DMS79 treated with DMSO at 0.1 percent for 48 hours (cell line): ENCODE measurements around the gene SLC18A2.
"Not testable (repeated sequence)": the region's sequence is repeated elsewhere in the genome, so short reads cannot be mapped to it uniquely, and the experiment has no call there.

Experiments used
- DNase-seq: peaks from one replicate; lab custom pipeline; 2025; lab: John Stamatoyannopoulos, UW

The SLC18A2 gene

GRCh38 chr10:117262903-117263293 lies 22.0 kb downstream of the SLC18A2 start:
- no peak for DNase-seq

- no peak for DNase-seq
These were observed 23.9 kb downstream of the SLC18A2 start for GRCh38 chr10:117264782-117265181.

- no peak for DNase-seq
These were observed 25.5 kb downstream of the SLC18A2 start for GRCh38 chr10:117266400-117266799.

GRCh38 chr10:117266812-117267211 lies 25.9 kb downstream of the SLC18A2 start:
- no peak for DNase-seq

GRCh38 chr10:117268258-117268657 lies 27.3 kb downstream of the SLC18A2 start:
- DNase-seq: no peak

- no peak for DNase-seq
These were observed 28.0 kb downstream of the SLC18A2 start for GRCh38 chr10:117268907-117269306.

GRCh38 chr10:117271427-117271826 lies 30.5 kb downstream of the SLC18A2 start:
- DNase-seq: no peak

- DNase-seq: no peak
These were observed 31.5 kb downstream of the SLC18A2 start for GRCh38 chr10:117272195-117273076.

- no peak for DNase-seq
These were observed 33.1 kb downstream of the SLC18A2 start for GRCh38 chr10:117273980-117274379.

- DNase-seq: no peak
These were observed 33.6 kb downstream of the SLC18A2 start for GRCh38 chr10:117274509-117274908.

GRCh38 chr10:117275121-117275520 lies 34.2 kb downstream of the SLC18A2 start:
- no peak for DNase-seq

- no peak for DNase-seq
These were observed 36.8 kb downstream of the SLC18A2 start for GRCh38 chr10:117277675-117278074.

GRCh38 chr10:117284716-117285494 lies 44.0 kb downstream of the SLC18A2 start:
- no peak for DNase-seq

- not testable (repeated sequence) for DNase-seq
These were observed 50.0 kb downstream of the SLC18A2 start for GRCh38 chr10:117290872-117291271.

- no peak for DNase-seq
These were observed 53.2 kb downstream of the SLC18A2 start for GRCh38 chr10:117294039-117294645.

- no peak for DNase-seq
These were observed 53.8 kb downstream of the SLC18A2 start for GRCh38 chr10:117294735-117295134.

GRCh38 chr10:117298219-117298618 lies 57.3 kb downstream of the SLC18A2 start:
- no peak for DNase-seq

- DNase-seq: no peak
These were observed 58.5 kb downstream of the SLC18A2 start for GRCh38 chr10:117299435-117299834.

GRCh38 chr10:117300671-117301070 lies 59.8 kb downstream of the SLC18A2 start:
- DNase-seq: no peak

GRCh38 chr10:117303451-117303850 lies 62.5 kb downstream of the SLC18A2 start:
- not testable (repeated sequence) for DNase-seq

GRCh38 chr10:117306674-117307073 lies 65.8 kb downstream of the SLC18A2 start:
- DNase-seq: no peak

GRCh38 chr10:117311261-117311660 lies 70.3 kb downstream of the SLC18A2 start:
- DNase-seq: no peak

GRCh38 chr10:117312430-117312829 lies 71.5 kb downstream of the SLC18A2 start:
- DNase-seq: no peak
